Pancreas (tissue), 10 donors: ENCODE results near the gene MRPS6. TPM values are rescaled to one million over a fixed set of nuclear protein-coding genes. Genes with fewer than 3 reads are reported as not detected.
A peak's percentile ranks its signal among the peaks of the same experiment; 100 is the strongest.

Experiments
- ATAC-seq, 4 donors: fragments of 200-7000 bp; cut with Tn5 transposase; one replicate each; pipeline versions ENCODE4 v1.8.0 to v1.9.1; 2020; ENCODE audit warnings: mild to moderate bottlenecking in 4 of 4, moderate library complexity in 4 of 4
- DNase-seq, 6 donors: peaks; one replicate each; pipeline ENCODE4 v3.0.0-alpha.2; 2020
- FAIRE-seq: peaks from 2 replicates; lab custom pipeline; 2012; peaks lifted over from hg19 to GRCh38; lab: Jason Lieb, UNC
- H3K27ac ChIP-seq, 4 donors: fragments of 200-600 bp; sonication (generic); 1 replicate in 3 of 4; 2 replicates in 1 of 4; pipeline versions ENCODE4 v1.5.0 to v1.8.0; 2020
- H3K27me3 ChIP-seq, 4 donors: fragments of 200-600 bp; one replicate each; pipeline ENCODE4 v1.8.0; 2021
- H3K36me3 ChIP-seq, 3 donors: fragments of 200-600 bp; sonication (generic) in 1 of 3; one replicate each; pipeline versions ENCODE4 v1.5.0 to v1.8.0; 2020 to 2021
- H3K4me1 ChIP-seq, 3 donors: fragments of 200-600 bp; one replicate each; pipeline ENCODE4 v1.8.0; 2021
- H3K4me3 ChIP-seq, 4 donors: fragments of 200-600 bp; sonication (generic) in 2 of 4; one replicate each; pipeline versions ENCODE4 v1.5.0 to v1.8.0; 2020 to 2021
- H3K9me3 ChIP-seq, 4 donors: fragments of 200-600 bp; one replicate each; pipeline ENCODE4 v1.8.0; 2021
- CTCF ChIP-seq, 4 donors: fragments of 200-600 bp; sonication (generic) in 3 of 4; IDR thresholded peaks; one replicate each; pipeline versions ENCODE4 v1.5.0 to v1.8.0; 2021; ENCODE audit warnings: antibody characterized with exemption in 4 of 4
- WGBS, 2 donors: extraction: QIAGEN DNeasy Blood & Tissue Kit; methylation state at CpG; one replicate each; pipeline ENCODE4 v1.1.7; 2013; 5-methylcytosine and 5-hydroxymethylcytosine counted together
- intact Hi-C, 3 donors: fragments of 100-400 bp; cut with DNase I; formaldehyde crosslinking; loops; one replicate each; pipeline versions ENCODE4 v1.11.1 to v1.14.2; 2022
- polyA plus RNA-seq, 2 donors: library from polyadenylated mRNA; stranded (reverse); fragments of 200-250 nt; gene quantifications; one replicate each; pipeline ENCODE4 v1.2.3, GENCODE V29; 2013
- total RNA-seq, 6 donors: library from RNA; stranded (reverse); fragmentation: NEBNext Ultra II Directional in 4 of 6; extraction: Animal tissue kit (Norgen Biotek cat#: 25700) in 4 of 6; gene quantifications; one replicate each; pipeline versions ENCODE4 v1.2.1 to v1.2.4, GENCODE V29; 2021 to 2023
- donor health status: healthy with polysubstance abuse.
- donor health status: DM: no; HTN: no; CAD: no; lungs with moderate emphysema.
- donor health status: DM: no; HTN: no; CAD: no.
- donor health status: control.
- donor health status: control.
- donor health status: Bipolar disorder and iron deficiency.
- donor health status: DM: yes; HTN: yes; CAD: no.
- donor health status: DM: no; HTN: no; CAD: no.
- donor health status: DM: no; HTN: no; CAD: no.
- donor health status: DM: yes; HTN: yes; CAD: no.

The MRPS6 gene
- total and polyA plus RNA-seq, 8 donors, result 9.9 to 18.5 (median 13.1) TPM

GRCh38 chr21:34157521-34157920 lies 84.1 kb downstream of the MRPS6 start:
- Histone ChIP-seq H3K4me3 (no peak overlapping the region), H3K27me3 (no peaks in the 10 kb centered on the region), H3K9me3 (no peaks in the 10 kb centered on the region), H3K36me3 (no peaks in the 10 kb centered on the region), H3K4me1 (no peaks in the 10 kb centered on the region), H3K27ac (no peak overlapping the region)
- DNase-seq, result no peak
- no peak for TF ChIP-seq CTCF (IDR thresholded peaks at IDR 0.05)
- FAIRE-seq, result no peak
- WGBS, 2 donors, result 89% methylated on average over 2 of the region's 2 CpGs
- no peak for ATAC-seq
- intact Hi-C loops, result no loop called here

- 91 to 93% methylated on average over 36 of the region's 36 CpGs for WGBS, 2 donors
- H3K27ac ChIP-seq, result no peak overlapping the region
- intact Hi-C loops, result no loop called here
- FAIRE-seq (no peak), ATAC-seq (no peak), DNase-seq (no peak)
- TF ChIP-seq CTCF (IDR thresholded peaks at IDR 0.05), result no peak
- H3K36me3 ChIP-seq, result no peaks in the 10 kb centered on the region
- no peaks in the 10 kb centered on the region for H3K4me1 ChIP-seq
- H3K4me3 ChIP-seq, result no peak overlapping the region
- H3K9me3 ChIP-seq, result no peaks in the 10 kb centered on the region
- no peaks in the 10 kb centered on the region for H3K27me3 ChIP-seq
These were observed 85.8 kb downstream of the MRPS6 start for GRCh38 chr21:34158866-34159835.

GRCh38 chr21:34166468-34166867 lies 93.1 kb downstream of the MRPS6 start:
- WGBS, 2 donors, result 79 to 88% methylated on average over 5 of the region's 5 CpGs
- no peak for TF ChIP-seq CTCF (IDR thresholded peaks at IDR 0.05)
- no peak for DNase-seq

GRCh38 chr21:34170886-34171285 lies 97.5 kb downstream of the MRPS6 start:
- no peak for ATAC-seq
- DNase-seq, result no peak
- Histone ChIP-seq H3K9me3 (no peaks in the 10 kb centered on the region), H3K4me3 (no peak overlapping the region), H3K4me1 (no peaks in the 10 kb centered on the region), H3K27me3 (no peaks in the 10 kb centered on the region), H3K27ac (no peak overlapping the region), H3K36me3 (no peaks in the 10 kb centered on the region)
- no peak for TF ChIP-seq CTCF (IDR thresholded peaks at IDR 0.05)
- intact Hi-C loops, result no loop called here
- FAIRE-seq, result no peak
- WGBS, 2 donors, result 87 to 95% methylated on average over 2 of the region's 2 CpGs

More at GRCh38 chr21:34166468-34166867, 93.1 kb downstream of the MRPS6 start:
- no peaks in the 10 kb centered on the region for H3K4me1 ChIP-seq
- H3K27ac ChIP-seq, result no peak overlapping the region
- H3K36me3 ChIP-seq, result no peaks in the 10 kb centered on the region
- intact Hi-C loops, result no loop called here
- no peaks in the 10 kb centered on the region for H3K27me3 ChIP-seq
- no peaks in the 10 kb centered on the region for H3K9me3 ChIP-seq
- FAIRE-seq, result no peak
- ATAC-seq, result no peak
- H3K4me3 ChIP-seq, result no peak overlapping the region

- ATAC-seq, result no peak
- no peaks in the 10 kb centered on the region for H3K27me3 ChIP-seq
- peak; percentile 17 for FAIRE-seq
- no peaks in the 10 kb centered on the region for H3K4me1 ChIP-seq
- no peak overlapping the region for H3K4me3 ChIP-seq
- no peak for TF ChIP-seq CTCF (IDR thresholded peaks at IDR 0.05)
- no peaks in the 10 kb centered on the region for H3K9me3 ChIP-seq
- no peak overlapping the region for H3K27ac ChIP-seq
- intact Hi-C loops, result no loop called here
- DNase-seq, result no peak
- H3K36me3 ChIP-seq, result no peaks in the 10 kb centered on the region
These were observed 101.1 kb downstream of the MRPS6 start for GRCh38 chr21:34174470-34174869.
